AML-193 (cell line): ENCODE results near the gene SETMAR.
"Not testable (repeated sequence)": the region's sequence is repeated elsewhere in the genome, so short reads cannot be mapped to it uniquely, and the experiment has no call there.

Experiments used
- DNase-seq, 2 experiments: peaks; one replicate each; lab custom pipeline; 2025; lab: John Stamatoyannopoulos, UW

The SETMAR gene

DNA sequence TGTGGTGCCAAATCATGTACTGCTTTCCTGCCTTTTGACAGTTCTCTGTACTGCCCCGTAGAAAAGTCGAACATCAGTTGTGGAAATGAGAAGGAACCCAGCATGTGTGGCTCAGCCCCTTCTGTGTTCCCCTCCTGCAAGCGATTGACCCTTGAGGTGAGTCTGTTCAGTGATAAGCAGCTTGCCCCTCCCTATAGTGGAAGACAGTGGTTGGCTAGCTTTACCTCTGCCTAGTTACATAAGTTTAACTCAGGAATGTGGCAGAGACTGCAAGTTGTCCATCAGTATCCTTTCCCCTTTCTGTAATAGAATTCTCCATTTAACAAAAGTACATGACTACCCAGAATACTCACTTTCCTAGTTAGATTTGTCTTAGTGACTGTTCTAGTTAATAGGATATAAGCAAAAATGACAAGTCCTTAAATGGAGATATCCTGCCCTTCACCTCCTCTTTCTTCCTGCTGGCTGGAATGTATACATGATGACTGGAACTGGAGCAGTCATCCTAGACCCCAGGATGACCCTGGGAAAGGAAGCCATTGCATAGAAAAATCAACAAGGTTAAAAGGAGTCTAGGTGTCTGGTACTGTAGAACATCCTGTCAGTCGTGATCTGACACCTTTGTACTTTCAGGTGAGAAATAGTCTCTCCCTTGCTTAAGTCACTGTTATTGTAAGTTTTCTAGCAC lies 10.6 kb downstream of the SETMAR start:
- no peak for DNase-seq

DNA sequence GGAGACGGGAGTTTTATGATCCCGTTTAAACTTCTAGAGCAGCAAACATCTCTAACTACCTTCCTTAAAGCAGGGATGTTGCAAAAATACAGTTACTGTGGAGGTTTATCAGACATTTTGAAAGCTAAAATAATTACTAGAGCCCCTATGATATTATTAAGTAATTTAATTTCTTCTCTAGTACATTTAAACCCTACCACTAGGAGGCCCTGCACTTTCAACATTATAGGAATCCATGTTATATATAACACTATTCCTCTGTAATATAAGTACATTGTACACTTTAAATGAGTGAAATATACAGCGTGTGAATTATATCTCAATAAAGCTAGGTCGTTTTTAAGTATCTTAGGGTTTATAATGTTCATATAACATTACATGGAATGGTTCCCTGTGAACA lies 11.5 kb downstream of the SETMAR start:
- DNase-seq, result peak; percentile 73 to 77

- no peak for DNase-seq
Observed at GRCh38 chr3:4320096-4320911, 17.1 kb downstream of the SETMAR start.

DNA sequence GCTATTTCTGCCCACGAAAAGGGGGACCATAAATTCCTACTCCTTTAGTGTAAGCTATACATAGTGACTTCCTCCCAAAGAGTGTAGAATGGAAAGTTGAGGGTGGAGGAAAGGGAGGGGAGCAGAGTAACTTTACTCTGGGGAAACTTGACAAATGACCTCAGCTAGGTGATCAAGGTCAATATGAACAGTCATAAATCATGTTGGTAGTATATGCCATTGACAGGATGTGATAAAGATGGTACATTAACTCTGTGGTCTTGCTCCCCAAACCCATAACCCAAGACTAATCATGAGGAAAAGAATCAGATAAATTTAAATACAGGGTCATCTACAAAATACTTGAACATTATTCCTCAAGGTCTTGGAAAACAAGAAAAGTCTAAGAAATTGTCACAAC lies 18.6 kb downstream of the SETMAR start:
- no peak for DNase-seq

- DNase-seq, result peak; percentile 97 to 99
Observed at GRCh38 chr3:4322635-4323034, 19.5 kb downstream of the SETMAR start.

GRCh38 chr3:4323246-4324027 lies 20.3 kb downstream of the SETMAR start:
- DNase-seq, result no peak

DNA sequence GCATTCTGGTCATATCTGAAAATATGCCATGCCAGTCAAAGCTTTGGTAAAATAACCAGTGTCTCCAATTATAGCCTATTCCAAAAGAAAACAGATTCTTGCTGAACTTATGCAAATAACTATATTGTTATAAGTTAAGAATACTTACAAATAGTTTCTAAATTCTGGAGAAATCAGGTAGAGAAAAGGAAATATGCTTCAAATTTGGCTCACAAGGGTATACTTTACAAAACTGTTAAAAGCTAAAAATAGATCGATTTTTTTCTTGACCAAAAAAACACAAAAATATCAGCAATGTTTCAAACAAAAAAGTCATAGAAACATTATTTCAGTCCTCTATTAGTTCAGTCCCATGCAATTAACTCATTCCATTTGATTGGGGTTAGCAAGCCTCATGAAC lies 23.7 kb downstream of the SETMAR start:
- no peak for DNase-seq

DNA sequence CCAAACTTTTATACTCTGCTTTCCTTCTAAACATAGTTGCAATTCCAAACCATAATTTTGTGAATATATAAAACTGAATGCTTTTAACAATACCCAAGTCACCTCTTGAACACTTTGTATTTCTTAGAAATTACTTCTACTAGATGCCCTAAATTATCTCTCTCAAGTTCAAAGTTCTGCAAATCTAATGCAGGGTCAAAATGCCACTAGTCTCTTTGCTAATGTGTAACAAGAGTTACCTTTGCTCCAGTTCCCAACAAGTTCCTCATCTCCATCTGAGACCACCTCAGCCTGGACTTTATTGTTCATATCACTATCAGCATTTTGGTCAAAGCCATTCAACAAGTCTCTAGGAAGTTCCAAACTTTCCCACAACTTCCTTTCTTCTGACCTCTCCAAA lies 26.6 kb downstream of the SETMAR start:
- not testable (repeated sequence) for DNase-seq

DNA sequence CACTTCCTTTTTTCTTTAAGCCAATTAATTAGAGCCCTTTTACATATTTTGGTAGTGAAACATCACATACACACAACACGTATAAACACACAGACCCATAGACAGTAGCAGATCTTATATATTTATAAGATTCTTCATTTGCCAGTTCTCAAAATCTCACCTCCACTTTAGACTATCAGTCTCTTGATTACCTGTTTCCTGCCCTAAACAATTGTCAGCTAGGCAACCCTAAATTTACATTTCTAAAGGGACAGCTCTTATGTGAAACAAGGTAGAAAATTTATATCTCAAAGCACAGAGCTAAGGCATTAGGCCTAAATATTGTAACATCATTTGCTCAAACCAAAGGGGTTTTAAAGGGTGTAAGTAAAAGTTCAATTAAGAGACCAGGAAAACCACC lies 28.9 kb downstream of the SETMAR start:
- DNase-seq, result no peak

DNA sequence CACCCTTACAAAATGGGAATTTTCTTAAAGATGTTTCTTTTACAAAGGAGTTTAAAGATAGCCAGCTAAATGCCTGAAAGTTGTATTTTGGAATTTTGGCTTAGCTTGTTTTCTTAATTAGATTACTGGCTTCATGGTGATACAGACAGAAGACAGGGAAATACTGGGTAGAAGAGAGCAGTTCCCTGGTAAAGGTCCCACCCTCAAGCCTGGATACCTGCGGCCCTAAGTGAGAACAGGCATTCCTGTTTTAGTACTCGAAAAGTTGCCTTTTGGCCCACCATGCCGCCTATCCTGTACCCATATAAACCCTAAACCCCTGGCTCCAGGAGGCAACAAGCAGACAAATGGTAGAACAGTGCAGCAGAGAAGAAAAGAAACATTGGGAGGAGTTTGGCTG lies 29.4 kb downstream of the SETMAR start:
- DNase-seq, result no peak

GRCh38 chr3:4332991-4333390 lies 29.8 kb downstream of the SETMAR start:
- DNase-seq, result no peak

GRCh38 chr3:4334548-4334947 lies 31.4 kb downstream of the SETMAR start:
- no peak for DNase-seq

DNA sequence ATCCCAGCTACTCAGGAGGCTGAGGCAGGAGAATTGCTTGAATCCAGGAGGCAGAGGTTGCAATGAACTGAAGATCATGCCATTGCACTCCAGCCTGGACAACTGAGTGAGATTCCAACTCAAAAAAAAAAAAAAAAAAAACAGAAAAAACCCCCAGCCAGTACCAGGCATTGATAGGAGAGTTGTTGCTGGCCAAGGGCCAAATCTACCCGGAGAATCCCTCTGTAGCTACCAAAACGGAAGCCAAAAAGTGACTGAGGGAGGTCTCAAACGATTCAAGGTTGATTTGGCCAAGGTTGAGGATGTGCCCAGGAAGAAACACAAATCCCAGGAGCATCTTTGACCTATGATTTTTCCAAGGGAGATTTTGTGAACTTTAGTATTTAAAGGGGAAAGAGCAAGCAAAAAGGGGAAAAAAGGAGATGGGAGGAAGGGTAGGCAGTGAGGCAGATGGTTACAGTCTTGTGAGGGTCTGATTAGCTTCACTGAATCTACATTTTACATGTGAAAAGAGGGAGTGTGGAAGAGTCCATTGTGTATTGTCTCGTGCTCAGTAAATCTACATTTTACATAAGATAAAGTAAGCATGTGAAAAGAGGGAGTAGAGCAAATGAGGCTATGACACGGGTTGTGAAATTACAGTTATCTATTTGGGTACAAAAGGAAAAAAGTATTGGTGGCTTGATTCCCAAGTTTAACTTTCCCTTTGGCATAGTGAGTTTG lies 32.8 kb downstream of the SETMAR start:
- no peak for DNase-seq

DNA sequence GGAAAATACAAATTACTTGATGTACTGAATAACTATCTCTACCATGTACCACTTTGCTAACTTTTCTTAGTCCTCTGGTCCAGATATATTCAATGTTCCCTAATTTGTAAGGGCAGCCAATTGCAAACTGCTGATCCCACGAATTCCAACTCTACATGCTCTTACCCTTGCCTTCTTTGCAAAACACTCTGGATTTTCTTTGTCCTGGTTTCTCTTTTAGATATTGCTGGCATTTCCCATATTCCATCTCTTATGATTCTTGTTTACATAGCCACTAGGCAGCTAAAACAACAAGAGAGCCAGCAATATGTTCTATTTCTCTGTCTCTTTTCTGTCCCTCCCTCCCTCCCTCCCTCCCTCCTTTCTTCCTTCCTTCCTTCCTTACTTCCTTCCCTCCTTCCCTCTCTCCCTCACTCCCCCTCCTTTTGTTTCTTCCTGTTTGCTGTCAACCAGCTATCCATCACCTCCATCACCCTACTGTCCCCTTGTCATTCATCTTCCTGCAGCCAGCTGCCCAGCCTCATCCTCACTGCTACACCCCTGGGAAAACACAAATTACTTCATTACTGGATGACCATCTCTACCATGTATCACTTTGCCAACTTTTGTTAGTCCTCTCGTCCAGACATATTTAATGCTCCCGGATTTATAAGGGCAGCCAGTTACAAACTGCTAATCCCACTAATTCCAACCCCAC lies 33.8 kb downstream of the SETMAR start:
- DNase-seq, result no peak

GRCh38 chr3:4338751-4339150 lies 35.6 kb downstream of the SETMAR start:
- no peak for DNase-seq

GRCh38 chr3:4340077-4340410 lies 36.9 kb downstream of the SETMAR start:
- no peak for DNase-seq

GRCh38 chr3:4340411-4341335 lies 37.5 kb downstream of the SETMAR start:
- peak; percentile 39 to 64 for DNase-seq

- DNase-seq, result no peak
Observed at GRCh38 chr3:4341336-4341675, 38.1 kb downstream of the SETMAR start.

- no peak for DNase-seq
Observed at GRCh38 chr3:4343258-4343657, 40.1 kb downstream of the SETMAR start.

DNA sequence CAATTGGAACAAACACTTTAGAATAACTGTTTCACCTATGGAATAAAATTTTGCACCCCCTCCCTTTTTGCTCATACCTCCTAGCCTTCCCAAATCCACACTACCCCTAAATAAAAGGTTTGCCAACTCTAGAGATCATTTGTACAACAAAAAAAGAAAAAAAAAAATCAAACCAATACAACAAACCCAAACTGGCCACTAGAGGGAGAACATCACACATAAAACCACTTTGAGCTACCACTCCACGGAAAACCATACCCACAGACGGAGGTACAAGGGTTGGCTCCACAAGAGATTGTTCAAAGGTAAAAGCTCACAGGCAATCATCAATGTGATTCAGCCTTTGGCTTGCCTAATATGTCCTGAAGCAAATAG lies 47.6 kb downstream of the SETMAR start:
- peak; percentile 89 to 92 for DNase-seq
